GDM1 (cell line): ENCODE measurements around the gene CD55.

Experiments
- DNase-seq: peaks from one replicate; lab custom pipeline; 2025; lab: John Stamatoyannopoulos, UW

Gene CD55, protein sequence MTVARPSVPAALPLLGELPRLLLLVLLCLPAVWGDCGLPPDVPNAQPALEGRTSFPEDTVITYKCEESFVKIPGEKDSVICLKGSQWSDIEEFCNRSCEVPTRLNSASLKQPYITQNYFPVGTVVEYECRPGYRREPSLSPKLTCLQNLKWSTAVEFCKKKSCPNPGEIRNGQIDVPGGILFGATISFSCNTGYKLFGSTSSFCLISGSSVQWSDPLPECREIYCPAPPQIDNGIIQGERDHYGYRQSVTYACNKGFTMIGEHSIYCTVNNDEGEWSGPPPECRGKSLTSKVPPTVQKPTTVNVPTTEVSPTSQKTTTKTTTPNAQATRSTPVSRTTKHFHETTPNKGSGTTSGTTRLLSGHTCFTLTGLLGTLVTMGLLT

DNA sequence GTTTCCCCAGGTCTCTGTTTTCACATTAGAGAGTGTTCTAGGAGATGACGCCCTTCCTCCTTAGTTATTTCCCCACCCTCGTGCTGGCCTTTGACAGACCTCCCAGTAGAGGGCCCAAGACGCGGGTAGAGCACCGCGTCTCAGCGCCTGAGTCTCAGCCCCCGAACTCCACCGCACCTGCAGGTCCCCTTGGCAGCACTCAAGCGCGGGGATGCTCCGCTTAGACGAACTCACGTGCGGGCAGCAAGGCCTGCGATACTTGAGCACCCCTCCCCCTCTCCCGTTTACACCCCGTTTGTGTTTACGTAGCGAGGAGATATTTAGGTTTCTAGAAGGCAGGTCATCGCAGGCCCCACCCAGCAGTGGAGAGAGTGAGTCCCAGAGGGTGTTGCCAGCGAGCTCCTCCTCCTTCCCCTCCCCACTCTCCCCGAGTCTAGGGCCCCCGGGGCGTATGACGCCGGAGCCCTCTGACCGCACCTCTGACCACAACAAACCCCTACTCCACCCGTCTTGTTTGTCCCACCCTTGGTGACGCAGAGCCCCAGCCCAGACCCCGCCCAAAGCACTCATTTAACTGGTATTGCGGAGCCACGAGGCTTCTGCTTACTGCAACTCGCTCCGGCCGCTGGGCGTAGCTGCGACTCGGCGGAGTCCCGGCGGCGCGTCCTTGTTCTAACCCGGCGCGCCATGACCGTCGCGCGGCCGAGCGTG is at the start of gene CD55:
Gene CD55, plus strand, starts transcription at position 600 of the 711 bp plus-strand sequence. Its CDS starts 88 bp downstream, at position 688.
- DNase-seq = peak; percentile 97

DNA sequence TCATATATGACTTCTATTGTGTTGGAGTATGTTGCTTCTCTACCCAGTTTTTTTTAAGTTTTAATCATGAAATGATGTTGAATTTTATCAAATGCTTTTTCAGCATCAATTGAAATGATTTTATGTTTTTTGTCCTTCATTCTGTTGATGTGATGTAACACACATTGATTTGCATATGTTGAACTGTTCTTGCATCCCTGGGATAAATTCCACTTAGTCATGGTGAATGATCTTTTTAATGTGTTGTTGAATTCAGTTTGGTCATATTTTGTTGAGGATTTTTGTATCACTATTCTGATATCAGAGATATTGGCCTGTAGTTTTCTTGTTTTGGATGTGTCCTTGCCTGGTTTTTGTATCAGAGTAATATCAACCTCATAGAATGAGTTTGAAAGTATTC is 46.6 kb upstream of the CD55 start:
- DNase-seq = no peak

DNA sequence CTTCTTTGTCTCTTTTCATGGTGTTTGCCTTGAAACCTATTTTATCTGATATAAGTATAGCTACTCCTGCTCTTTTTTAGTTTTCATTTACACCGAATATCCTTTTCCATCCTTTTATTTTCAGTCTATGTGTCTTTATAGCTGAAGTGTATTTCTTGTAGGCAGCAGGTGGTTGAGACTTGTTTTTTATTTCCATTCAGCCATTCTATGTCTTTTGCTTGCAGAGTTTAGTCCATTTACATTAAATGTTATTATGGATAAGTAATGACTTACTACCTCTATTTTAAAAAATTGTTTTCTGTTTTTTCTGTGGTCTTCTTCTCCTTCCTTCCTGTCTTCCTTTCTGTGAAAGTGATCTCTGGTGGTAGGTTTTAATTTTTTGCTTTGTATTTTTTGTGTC is 45.0 kb upstream of the CD55 start:
- no peak for DNase-seq

- no peak for DNase-seq
Observed at GRCh38 chr1:207277241-207277640, 44.2 kb upstream of the CD55 start.

- DNase-seq = no peak
Observed at GRCh38 chr1:207279652-207280051, 41.8 kb upstream of the CD55 start.

DNA sequence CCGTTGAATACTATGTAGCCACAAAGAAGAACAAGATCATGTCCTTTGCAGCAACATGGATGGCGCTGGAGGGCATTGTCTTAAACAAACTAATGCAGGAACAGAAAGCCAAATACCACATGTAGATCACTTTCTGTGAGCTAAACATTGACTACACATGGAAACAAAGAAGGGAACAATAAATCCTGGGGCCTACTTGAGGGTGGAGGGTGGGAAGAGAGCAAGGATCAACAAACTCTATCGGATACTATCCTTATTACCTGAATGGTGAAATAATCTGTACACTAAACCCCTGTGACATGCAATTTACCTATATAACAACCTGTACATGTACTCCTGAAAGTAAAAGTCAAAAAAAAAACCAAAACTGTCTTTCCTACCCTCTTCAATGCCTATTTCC is 40.8 kb upstream of the CD55 start:
- no peak for DNase-seq

DNA sequence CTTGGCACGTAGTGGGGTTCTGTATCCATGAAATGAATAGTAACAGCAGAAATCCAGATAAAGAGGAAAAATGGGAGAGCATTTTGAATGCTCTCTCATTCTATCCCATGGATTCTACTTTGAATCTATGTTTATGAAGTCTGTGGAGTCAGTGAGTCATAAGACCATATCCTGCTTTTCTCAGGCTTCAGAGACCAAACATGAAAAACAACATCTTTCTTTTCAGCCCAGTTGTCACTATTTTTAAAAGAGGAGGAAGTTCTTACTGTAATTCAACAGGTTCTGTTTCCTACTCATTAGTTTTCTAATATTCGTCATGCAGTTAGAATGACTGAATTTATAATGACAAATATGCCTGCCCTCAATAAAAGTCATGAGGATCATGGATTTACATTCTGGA is 39.4 kb upstream of the CD55 start:
- peak; percentile 5 for DNase-seq

DNA sequence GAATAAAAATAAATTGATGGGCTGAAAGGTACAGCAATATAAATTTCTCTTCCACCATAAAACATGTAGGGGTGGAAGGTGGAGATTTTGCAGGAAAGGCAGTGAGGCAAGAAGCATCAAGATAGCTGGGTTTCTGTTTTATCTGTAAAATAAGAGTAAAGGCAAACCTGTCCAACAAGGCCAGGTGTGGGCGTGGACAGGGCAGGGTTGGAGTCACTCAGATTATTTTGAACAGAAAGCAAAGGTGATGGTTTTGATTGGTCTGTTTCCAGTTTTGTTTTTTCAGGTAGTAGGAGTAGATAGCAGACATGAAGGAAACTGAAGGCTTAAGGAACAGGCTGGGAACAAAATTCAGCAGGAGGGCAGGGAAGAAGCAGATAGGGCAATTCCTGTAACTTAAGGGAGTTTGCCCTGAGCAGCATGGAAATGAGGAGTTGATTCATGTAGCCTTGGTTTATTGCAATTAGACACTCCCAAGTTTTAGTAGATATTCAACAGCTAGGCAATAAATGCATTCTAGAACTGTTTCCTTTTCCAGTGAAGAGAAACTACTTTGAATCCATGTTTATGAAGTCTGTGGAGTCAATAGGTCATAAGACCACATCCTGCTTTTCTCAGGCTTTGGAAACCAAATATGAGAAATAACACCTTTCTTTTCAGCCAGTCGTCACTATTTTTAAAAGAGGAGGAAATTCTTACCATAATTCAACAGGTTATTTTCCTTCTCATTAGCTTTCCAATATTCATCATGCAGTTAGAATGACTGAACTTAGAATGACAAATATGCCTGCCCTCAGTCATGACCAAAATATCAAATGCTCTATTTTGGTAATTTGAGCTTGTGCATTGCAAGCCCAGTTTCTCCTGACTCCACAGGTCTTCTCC is 38.7 kb upstream of the CD55 start:
- no peak for DNase-seq

DNA sequence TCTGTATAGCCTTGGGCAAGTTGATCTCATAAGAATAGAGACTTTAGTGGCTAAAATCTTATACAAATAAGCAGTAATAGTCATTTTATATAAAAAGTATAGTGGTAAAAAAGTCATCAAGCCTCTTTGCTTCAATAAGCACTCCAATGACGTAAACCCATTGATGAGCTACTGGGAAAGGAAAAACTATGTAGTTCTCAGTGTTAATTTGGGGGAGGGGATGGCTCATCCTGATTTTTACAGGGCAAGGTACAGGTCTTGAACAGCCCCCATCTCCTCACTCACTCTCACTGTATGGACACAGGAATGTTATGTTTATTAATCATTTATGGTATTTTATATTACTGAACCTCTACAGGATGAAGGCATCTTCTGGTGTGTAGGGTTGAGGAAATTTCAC is 38.1 kb upstream of the CD55 start:
- no peak for DNase-seq

- DNase-seq = no peak
Observed at GRCh38 chr1:207284209-207284897, 37.1 kb upstream of the CD55 start.

DNA sequence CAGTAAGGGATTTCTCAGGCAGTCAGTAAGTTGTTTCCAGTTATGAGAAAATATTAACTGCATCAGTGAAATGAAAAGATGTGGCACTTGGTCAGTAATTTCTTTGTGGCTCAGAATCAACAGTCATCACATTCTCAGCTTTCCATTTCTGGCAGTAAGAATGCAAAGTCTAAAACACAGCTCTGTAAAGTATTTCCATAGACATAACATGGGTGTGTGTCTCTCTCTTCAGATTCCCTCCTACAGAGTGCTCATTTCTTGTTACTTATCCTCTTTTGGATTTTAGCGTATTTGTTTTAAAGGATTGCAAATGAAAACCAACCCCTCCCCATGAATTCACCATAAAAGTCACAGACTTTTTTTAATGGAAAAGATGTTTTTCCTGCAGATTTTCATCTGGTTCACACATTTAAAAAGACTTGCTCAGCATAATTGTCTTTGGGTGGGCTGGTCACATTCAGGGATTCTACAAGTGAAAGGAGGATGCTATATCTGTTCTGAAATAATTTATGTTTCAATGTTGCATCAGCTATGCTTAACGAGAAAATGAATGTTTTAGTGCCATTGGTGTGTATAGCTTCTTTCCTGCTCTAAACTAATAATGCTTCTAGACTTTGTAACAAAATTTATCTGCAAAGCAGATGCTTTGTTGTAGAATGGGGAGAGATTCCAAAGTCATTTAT is 34.6 kb upstream of the CD55 start:
- no peak for DNase-seq

GRCh38 chr1:207288315-207288714 is 33.2 kb upstream of the CD55 start:
- no peak for DNase-seq

- DNase-seq = no peak
Observed at GRCh38 chr1:207289756-207290155, 31.7 kb upstream of the CD55 start.

DNA sequence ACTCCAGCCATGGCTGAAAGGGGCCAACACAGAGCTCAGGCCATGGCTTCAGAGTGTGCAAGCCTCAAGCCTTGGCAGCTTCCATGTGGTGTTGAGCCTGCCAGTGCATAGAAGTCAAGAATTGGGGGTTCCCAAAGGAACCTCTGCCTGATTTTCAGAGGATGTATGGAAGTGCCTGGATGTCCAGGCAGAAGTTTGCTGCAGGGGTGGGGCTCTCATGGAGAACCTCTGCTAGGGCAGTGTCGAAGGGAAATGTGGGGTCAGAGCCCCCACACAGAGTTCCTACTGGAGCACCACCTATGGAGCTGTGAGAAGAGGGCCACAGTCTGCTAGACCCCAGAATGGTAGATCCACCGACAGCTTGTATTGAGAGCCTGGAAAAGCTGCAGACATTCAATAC is 29.8 kb upstream of the CD55 start:
- no peak for DNase-seq

DNA sequence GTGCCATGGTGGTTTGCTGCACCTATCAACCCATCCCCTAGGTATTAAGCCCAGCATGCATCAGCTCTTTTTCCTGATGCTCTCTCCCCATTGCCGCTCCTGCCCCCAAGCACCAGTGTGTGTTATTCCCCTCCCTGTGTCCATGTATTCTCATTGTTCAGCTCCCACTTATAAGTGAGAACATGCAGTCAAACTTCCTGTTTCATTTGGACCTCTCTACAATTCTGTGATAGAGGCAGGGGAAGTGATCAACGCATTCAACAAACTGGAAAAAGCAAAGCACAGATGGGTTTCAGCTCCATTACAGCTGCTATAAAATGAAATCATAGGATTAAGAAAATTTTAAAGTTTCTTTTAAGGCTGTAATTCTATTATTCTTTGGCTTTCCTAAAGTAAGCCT is 23.3 kb upstream of the CD55 start:
- DNase-seq = no peak

- no peak for DNase-seq
Observed at GRCh38 chr1:207298636-207299398, 22.7 kb upstream of the CD55 start.

DNA sequence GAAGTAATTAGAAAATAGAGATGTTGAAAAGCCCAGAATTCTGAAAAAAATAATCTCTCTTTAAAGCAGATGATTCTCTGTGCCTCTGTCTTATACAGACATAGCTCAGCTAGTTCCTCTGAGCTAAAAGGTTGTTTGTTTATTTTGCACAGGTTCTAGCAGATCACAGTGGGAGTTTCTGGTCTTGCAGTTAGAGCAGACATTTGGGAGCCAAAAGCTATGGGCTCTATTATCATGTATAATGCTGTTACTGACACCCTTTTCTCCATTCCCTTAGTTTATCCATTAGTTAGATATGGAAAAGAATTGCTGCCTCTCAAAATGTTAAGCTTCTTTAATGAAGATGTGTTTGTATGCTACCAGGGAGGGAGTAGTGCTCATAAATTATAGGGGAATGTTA is 20.5 kb upstream of the CD55 start:
- no peak for DNase-seq

DNA sequence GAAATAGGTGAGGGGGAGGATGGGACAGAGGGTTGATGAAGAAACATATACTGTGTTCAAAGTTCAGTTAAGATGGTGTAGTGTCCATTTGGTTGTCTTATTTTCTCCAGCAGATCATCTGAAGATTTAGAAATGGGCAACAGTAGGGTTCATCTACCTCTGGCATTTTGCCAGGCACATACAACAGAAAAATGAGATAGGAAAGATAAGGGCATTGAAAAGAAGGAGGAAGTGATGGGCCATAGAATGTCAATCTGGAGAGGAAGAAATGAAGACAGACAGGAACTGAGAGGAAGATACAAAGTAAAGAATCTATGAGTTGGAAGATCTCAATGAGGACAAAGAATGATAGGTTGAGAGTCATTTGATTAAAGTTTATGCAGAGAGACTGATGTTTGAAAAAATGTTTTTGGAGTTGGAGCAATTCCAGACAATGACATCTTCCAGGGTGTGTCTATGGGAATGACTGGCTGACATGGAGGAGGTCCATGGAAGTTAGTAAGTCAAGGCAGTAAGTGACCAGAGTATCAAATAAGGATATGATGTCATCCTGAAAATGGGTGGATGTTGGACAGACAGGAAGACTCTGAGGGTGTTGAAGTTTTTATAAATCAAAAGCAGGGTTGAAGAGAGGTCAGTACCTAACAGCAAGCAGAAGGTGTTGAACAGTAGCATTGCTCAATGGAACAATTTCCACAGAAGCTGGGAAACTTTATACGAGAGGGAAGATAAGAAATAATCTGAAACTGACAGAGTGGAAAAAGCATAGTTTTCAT is 18.7 kb upstream of the CD55 start:
- DNase-seq = no peak

DNA sequence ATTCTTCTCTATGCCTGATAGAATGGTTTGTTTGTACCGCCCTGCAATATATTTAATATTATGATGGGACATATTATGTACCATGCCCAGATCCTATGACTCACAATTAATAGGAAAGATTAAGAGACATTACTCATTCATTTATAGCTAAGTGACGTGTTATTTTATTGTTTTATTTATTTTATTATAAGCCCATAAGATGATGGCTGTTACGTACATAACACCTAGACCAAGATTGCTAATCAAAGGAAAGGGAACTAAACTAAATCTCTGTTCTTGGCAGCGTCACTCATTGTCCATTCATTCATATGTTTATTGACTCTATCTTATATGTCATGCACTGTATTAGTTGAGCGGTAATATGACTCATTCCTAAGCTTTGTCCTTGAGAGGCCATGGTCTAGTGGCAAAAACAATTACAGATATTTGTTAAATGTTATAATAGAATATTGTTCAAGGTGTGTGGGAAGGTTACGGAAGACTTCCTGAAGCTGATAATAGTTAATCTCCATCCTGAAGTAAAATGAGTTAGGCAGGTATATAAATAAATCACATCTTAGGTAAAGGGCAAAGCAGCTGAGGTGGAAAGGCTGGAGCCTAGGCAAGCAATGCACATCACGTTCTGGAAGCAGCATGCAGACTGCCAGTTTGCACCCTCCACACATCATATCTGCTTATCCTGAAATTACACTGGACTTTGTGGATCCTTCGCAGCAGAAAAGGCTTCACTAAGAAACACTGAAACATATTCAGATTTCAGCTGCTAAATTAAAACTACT is 16.6 kb upstream of the CD55 start:
- DNase-seq = no peak
